GM18858 (cell line): ENCODE results near the gene TSPEAR.

Experiments used
- ATAC-seq: cut with Tn5 transposase; IDR thresholded peaks from one replicate; pipeline ENCODE4 v1.9.1; 2021; ENCODE audit not compliant: unreplicated experiment

Gene TSPEAR

GRCh38 chr21:44456915-44457736 is 254.2 kb downstream of the TSPEAR start:
- no peak for ATAC-seq

GRCh38 chr21:44456214-44456914 is 255.0 kb downstream of the TSPEAR start:
- ATAC-seq: no peak

- ATAC-seq: no peak
Measured at GRCh38 chr21:44455524-44456213, 255.7 kb downstream of the TSPEAR start.

- ATAC-seq: no peak
Measured at GRCh38 chr21:44454747-44455523, 256.4 kb downstream of the TSPEAR start, which contains the start of gene LRRC3. LRRC3 (plus strand) TSS chr21:44455510; CDS start chr21:44456645, 1,135 bp downstream.

- ATAC-seq: no peak
Measured at GRCh38 chr21:44454058-44454457, 257.3 kb downstream of the TSPEAR start.

- ATAC-seq: no peak
Measured at GRCh38 chr21:44453120-44453519, 258.3 kb downstream of the TSPEAR start.

GRCh38 chr21:44450999-44451398 is 260.4 kb downstream of the TSPEAR start:
- ATAC-seq: no peak

- no peak for ATAC-seq
Measured at GRCh38 chr21:44450402-44450801, 261.0 kb downstream of the TSPEAR start.

GRCh38 chr21:44449473-44450363 is 261.7 kb downstream of the TSPEAR start:
- no peak for ATAC-seq

GRCh38 chr21:44448651-44449131 is 262.7 kb downstream of the TSPEAR start:
- no peak for ATAC-seq
